Measurements from ENCODE around the gene SYNPO2. TPM values are rescaled to one million over a fixed set of nuclear protein-coding genes. Genes with fewer than 3 reads are reported as not detected.

SYNPO2 gene
- total and polyA plus RNA-seq, 2 of the 8 experiments (the other 6 are each of a cell fraction or from before 2014, with no cell fraction given) = 0.50 to 4.2 TPM

DNA sequence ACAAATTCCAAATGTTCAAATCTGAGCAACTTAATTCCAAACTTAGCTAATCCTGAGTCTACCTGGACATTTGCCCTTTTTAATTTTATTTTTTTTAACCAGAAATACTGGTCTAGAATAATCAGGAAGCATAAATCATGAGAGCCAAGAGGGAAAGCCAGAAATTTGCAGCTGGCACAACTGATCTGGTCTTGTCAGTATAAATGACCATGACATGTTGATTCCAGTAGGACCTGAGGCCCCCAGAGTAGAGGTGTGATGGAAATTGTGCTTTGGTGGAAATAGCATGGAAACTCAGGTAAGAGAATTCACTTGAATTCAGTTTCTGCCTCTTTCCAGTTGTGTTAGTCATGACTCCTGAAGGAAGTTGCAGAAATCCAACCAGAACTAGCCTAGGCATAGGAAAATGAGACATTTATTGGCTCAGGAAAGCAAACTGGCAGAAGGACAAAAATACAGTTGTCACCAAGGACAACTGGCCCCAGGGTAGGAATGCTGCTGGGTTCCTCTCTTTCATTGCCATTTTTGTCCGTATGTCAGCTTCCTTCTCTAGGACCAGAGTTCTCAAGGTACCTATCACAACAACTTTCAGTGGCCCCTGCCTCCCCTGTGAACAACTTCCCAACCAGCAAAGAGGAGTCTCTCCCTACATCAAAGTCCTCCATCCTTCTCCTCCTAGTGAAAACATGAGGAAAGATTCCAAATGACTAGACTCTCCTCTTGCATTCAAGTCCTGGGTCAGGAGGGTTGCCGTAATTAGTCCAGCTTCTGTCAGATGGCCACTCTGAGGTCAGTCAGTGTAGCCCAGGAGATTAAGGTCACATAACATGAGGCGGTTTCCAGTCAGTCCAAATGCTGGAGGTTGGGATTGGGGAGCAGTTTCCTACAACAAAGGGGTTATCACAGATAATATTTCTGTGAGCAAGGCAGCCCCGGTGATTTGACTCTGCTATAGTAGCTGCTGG is 217.7 kb downstream of the SYNPO2 start (continued):
- TF ChIP-seq TBP (IDR thresholded peaks at IDR 0.05; ENCODE audit: low read depth, low read length) = no peak
- TF ChIP-seq POU5F1 (IDR thresholded peaks at IDR 0.05; ENCODE audit: low read depth, low read length) = no peak
- no peak for TF ChIP-seq POLR2A (IDR thresholded peaks at IDR 0.05; ENCODE audit: control extremely low read depth in 1 of 2, low read depth in 2 of 2, low read length in 2 of 2)
- TF ChIP-seq, protein P1, sequence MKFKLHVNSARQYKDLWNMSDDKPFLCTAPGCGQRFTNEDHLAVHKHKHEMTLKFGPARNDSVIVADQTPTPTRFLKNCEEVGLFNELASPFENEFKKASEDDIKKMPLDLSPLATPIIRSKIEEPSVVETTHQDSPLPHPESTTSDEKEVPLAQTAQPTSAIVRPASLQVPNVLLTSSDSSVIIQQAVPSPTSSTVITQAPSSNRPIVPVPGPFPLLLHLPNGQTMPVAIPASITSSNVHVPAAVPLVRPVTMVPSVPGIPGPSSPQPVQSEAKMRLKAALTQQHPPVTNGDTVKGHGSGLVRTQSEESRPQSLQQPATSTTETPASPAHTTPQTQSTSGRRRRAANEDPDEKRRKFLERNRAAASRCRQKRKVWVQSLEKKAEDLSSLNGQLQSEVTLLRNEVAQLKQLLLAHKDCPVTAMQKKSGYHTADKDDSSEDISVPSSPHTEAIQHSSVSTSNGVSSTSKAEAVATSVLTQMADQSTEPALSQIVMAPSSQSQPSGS (IDR thresholded peaks at IDR 0.05; ENCODE audit: low read length) = no peak
- TF ChIP-seq SIRT6 (IDR thresholded peaks at IDR 0.05; ENCODE audit: low read length) = no peak
- no peak for TF ChIP-seq CBX5 (IDR thresholded peaks at IDR 0.05; ENCODE audit: low read depth, low read length)

Data from H1 (cell line).